GM19397 (cell line): ENCODE results near the gene ACTRT3.

Experiments used
- ATAC-seq: cut with Tn5 transposase; IDR thresholded peaks from one replicate; pipeline ENCODE4 v1.9.1; 2021; ENCODE audit warnings: mild to moderate bottlenecking, moderate library complexity; ENCODE audit not compliant: unreplicated experiment

Gene ACTRT3

GRCh38 chr3:169769287-169770181, at the start of gene ACTRT3:
Gene ACTRT3, minus strand, starts transcription at chr3:169769561. Its CDS starts 41 bp downstream, at chr3:169769520.
- peak; percentile 31 for ATAC-seq

DNA sequence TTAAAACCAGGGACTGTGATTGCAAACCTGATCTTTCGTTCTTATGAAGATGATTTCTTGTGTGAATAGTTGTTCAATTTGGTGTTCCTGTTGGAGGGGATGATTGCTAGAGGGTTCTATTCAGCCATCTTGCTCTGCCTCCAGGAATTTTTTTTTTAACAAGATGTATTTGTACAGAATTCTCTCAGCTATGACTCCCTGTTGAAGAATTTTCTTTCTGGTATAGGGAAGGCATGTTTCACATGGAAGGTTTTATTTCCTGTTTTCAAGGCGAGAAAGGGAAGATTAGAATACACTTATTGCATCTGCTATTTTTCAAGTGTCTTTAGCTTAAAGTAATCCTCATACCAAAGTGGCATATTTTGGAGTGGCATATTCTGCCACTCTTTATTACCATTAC, 49.0 kb upstream of the ACTRT3 start:
- ATAC-seq = no peak

DNA sequence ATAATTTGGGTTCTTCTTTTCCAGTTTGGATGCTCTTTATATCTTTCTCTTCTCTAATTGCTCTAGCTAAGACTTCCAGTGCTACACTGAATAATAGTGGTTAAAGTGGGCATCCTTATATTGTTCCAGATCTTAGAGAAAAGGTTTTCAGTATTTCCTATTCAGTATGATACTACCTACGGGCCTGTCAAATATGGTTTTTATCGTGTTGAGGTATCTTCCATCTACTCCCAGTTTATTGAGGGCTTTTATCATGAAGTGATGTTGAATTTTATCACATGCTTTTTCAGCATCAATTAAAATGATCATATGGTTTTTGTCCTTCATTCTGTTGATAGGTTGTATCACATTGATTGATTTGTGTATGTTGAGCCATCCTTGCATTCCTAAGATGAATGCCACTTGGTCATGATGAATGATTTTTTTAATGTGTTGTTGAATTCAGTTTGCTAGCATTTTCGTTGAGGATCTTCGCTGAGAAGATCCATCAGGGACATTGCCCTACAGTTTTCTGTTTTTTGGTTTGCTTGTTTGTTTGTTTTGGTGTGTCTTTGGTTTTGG, 46.3 kb upstream of the ACTRT3 start:
- ATAC-seq = no peak

GRCh38 chr3:169813757-169814517, 44.6 kb upstream of the ACTRT3 start:
- ATAC-seq = peak; percentile 86

GRCh38 chr3:169813278-169813677, 43.9 kb upstream of the ACTRT3 start:
- ATAC-seq = no peak

DNA sequence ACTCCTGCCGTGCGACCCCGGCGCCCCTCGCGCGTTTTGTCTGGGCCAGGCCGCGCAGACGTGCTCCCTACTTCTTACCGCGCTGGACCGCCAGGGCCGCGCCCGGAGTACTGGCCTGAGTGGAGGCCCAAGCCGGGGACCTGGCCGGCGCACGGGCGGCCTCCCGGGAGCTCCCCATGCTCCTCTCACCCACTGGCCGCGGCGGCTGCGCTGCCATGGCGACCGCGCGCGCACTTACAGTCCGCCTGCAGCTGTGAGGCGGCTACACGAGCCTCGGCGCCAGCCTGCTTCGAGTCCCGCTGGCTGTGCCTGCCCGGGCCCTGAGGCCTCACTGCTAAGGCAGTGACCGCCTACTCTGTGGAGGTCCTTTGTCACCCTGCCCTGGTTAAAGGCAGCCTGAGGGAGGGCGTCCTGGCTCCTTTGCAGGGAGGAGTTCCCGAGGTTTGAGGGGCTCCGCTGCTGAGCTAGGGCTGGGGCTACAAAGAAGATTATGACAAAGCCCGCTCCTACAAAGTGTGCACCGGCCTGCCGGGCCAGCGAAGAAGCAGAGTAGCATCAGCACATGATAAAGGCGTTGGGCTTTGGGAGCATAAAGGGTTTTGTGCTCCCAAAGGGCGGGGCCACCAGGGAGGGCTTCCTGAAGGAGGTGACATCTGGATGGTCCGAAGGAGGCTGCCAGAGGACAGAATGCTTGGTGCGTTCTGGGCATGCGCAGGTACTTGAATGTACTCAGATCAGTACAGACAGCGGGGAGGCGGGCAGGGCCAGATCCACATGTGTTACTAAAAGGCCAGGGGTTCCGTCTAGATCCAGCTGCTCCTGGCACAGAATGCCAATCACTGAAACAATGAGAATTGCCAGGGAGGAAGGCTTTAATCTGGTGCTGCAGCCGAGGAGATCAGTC, 43.2 kb upstream of the ACTRT3 start, which contains the start of the genes LRRC34 and LRRIQ4:
Gene LRRC34 (minus strand): TSS at position 573 of the 904 bp plus-strand sequence. CDS start 356 bp downstream, at position 217.
Gene LRRIQ4 (plus strand): TSS at position 539 of the 904 bp plus-strand sequence. CDS start 9,052 bp downstream, outside the sequence.
- ATAC-seq = peak; percentile 67

- peak; percentile 17 for ATAC-seq
Measured at GRCh38 chr3:169811631-169812331, 42.4 kb upstream of the ACTRT3 start.

GRCh38 chr3:169809230-169809795, 40.0 kb upstream of the ACTRT3 start:
- ATAC-seq = no peak

DNA sequence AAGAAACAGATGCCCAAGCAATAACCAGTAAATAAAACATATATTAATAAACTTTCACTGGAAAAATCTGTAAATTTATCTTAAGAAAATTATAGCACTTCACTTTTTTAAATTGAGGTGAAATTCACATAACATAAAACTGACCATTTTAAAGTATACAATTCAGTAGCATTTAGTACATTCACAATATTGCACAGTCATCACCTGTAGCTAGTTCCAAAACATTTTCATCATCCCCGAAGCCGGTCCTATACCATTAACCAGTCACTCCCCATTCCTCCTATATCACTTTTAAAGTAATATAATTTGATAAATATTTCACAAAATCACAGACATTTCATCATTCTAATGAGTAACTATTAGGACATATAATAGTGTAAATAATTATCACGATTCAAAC, 35.3 kb upstream of the ACTRT3 start:
- no peak for ATAC-seq

DNA sequence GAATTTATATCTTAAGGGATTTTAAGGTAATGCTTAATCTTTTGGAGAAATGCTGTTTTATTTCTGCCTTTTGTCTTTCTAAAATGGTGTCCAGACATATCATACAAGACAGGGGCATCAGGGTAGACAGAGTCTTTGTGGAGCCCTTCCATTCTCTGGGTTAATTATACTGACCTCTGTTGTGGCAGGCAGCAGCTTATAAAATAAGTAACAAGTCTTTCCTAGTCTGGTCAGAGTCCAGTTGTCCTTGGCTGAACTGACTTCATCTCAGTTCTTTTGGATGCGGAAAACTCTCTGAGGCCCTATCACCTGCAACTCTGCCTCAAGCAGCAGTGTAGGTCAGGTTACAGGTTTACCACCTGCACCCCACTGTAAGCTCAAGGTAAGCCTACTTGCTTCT, 23.0 kb upstream of the ACTRT3 start:
- no peak for ATAC-seq

GRCh38 chr3:169790687-169791429, 21.5 kb upstream of the ACTRT3 start:
- no peak for ATAC-seq

DNA sequence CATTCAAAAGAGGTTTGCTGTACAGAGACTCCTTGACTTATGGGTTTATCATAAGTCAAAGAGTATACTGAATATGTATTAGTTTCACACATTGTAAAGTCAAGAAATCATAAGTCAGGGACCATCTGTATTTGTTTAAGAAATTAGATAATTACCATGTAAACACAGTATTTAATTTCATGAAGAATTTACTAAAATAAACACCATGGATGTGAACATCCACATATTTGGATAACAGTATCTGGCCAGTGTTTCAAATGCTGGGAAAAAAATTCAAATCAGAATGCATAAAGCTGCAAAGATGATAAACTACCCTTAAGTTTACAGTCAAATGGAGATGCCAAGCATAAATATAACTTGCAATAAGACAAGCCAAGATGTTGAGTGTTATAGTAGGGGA, 20.9 kb upstream of the ACTRT3 start:
- ATAC-seq = no peak

- no peak for ATAC-seq
Measured at GRCh38 chr3:169787791-169788190, 18.4 kb upstream of the ACTRT3 start.

DNA sequence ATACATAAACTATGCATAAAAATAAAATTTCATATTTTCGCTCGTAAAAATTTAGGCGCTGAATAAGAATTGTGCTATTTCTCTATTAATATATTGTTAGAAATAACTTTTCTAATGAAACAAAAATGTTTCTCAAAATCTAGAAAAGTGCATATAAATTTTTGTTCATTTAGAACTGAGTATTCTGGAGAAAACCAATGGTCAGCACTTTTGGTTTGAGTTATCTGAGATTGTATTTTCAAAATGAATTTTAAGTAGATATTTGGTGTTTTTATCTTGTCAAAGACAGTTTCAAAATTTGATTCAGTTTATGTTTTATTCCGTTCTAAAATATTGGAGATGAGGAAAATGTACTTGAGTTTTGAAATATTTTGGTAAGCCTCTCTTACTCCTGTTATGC, 17.8 kb upstream of the ACTRT3 start:
- no peak for ATAC-seq

- ATAC-seq = no peak
Measured at GRCh38 chr3:169781209-169781855, 12.0 kb upstream of the ACTRT3 start.

GRCh38 chr3:169780742-169781141, 11.4 kb upstream of the ACTRT3 start:
- ATAC-seq = no peak

- no peak for ATAC-seq
Measured at GRCh38 chr3:169777822-169778221, 8.5 kb upstream of the ACTRT3 start.

DNA sequence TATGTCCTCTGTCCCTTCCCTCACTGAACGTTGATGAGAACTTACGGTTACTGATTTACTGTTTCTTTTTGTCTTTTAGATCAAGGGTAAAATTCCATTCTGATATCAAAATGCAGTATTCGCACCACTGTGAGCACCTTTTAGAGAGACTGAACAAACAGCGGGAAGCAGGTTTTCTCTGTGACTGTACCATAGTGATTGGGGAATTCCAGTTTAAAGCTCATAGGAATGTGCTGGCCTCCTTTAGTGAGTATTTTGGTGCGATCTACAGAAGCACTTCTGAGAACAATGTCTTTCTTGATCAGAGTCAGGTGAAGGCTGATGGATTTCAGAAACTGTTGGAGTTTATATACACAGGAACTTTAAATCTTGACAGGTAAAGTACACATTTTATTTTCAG, 4.8 kb upstream of the ACTRT3 start:
- no peak for ATAC-seq
